GM19239 (cell line): Measurements from ENCODE around the gene PFKP.
"Not testable (repeated sequence)": the region's sequence is repeated elsewhere in the genome, so short reads cannot be mapped to it uniquely, and the experiment has no call there.

Source experiments
- DNase-seq: peaks from one replicate; pipeline ENCODE4 v3.0.0; 2011; ENCODE audit warnings: low spot score; ENCODE audit not compliant: insufficient read length
- FAIRE-seq: peaks from 2 replicates; lab custom pipeline; 2011; peaks lifted over from hg19 to GRCh38; lab: Jason Lieb, UNC

PFKP gene

DNA sequence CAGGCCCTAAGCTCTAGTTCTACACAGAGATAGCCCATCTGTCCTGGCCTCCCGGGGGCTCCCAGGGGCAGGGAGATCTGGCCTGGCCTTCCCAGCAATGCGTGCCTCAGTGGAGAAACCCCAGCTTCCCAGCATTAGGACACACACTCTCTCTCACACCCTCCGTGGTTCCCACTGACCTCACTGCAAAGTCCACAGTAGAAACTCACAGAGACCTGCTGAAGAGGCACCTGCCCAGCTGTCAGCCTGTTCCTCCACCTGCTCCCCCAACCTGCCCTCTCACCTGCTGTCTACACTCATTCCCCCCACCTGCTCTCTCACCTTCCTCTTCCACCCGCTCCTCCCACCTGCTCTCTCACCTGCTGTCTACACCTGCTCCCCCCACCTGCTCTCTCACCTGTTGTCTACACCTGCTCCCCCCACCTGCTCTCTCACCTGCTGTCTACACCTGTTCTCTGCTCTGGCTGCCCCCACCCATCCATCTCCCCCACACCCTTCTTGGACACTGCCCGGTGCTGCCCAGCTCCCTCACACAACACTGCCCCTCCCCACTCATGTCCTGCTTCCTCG is 21.1 kb upstream of the PFKP start:
- FAIRE-seq (no peak), DNase-seq (no peak)

DNA sequence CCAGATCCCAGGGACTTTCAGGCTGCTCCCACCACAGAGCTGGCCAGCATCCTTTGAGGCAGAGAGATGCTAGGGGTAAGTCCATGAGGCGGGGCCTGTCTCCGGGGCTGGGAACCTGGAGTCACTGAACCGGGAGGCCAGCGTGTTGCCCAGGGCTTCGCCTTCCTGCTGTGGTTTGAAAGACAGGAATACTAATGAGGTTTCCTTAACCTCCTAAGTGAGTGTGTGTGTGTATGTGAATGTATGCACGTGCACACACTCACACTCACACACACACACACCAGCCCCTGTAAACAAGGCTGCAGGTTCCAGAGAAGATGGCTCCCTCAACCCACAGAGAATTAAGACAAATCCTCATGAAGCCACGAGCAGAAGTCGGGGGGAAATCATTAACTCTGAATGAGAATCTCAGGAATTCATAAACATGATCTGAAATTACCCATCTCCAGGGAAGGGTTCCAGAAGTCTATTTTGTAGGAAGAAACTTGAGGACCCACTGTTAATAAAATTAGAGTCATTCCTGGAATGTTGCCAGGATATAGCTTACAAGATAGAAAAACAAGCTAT is 20.3 kb upstream of the PFKP start:
- FAIRE-seq (no peak), DNase-seq (no peak)

DNA sequence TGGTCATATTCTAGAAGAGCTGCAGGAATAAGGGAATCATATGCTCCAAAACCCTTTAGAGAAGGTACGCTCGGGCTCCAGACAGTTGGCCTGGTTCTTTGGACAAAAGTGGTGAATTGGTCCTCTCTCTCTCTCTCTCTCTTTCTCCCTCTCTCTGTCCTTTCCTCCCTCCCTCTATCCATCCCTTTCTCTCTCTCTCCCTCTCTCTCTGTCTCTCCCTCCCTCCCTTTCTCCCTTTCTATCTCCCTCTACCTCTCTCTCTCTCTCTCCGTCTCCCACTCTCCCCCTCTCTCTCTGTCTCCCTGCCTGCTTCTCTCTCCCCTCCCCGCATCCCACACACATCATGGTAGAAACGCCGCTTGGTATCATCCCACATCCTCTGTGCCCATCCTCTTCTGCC is 19.8 kb upstream of the PFKP start:
- no peak for FAIRE-seq
- DNase-seq, result no peak

DNA sequence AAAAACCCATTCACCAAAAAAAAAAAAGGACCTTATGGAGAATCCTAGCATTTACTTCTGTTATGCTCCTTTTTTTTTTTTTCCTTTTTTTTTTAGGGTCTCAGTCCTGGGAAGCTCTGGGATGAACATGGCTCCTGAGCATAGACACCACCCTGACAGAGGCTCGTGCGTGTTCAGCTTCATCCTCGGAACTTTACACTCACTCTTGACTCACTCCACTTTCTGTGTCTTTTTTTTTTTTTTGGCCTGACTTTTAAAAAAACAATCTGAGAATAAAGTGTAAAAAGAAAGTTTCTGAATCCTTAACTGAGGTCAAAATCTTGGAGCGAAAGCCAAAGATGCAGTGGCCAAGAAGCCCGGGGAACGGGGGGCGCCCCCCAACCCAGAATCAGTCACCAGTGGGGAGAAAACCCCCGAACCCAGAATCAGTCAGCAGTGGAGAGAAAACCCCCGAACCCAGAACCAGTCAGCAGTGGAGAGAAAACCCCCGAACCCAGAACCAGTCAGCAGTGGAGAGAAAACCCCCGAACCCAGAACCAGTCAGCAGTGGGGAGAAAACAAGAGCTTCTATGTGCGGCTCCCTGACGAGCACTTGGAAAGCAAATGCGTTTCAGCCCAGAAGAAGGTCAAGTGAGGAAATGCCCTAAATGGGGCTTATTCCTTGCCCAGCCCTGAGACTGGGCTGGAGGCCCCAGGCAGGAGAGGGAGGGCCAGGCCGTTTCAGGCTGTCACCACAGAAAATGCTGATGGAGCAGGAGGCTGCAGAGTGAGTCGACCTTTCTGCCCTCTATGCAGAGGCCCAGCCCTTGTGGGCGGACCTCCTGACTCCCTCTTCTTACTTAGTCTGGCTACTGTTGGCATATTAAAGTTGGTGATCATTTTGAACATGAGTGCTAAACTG is 19.0 kb upstream of the PFKP start:
- DNase-seq (no peak), FAIRE-seq (no peak)

DNA sequence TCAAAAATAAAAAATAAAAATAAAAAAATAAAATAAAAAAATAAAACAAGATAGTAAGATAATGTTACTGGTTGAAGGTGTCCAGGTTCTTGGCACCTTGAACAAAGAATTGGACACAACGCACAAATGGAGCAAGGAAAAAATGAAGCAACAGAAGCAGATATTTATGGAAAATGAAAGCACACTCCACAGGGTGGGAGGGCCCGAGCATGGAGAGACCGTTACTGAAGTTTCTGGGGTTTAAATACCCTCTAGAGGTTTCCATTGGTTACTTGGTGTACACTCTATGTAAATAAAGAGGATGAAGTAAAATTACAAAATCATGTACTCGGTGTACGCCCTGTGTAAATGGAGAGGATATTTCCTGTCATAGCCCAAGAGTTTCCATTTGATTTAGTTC is 15.7 kb upstream of the PFKP start:
- DNase-seq (no peak), FAIRE-seq (no peak)

DNA sequence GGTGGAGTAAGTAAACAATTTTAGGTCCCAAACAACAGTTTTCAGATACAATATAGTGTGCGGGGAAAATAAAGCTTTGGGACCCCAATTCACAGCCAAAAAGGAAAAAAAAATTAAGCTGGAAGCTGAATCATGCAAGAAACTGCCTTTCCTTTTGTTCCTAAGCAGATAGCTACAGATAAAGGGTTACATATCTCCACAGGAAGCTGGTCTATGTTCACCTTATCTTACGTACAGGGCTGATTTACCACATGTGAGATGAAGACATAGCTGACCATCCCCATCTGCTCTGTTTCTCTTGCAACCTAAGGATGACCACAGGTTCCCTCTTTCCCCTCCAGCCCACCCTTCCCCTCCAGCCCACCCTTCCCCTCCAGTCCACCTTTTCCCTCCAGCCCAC is 14.2 kb upstream of the PFKP start:
- FAIRE-seq (no peak), DNase-seq (no peak)

DNA sequence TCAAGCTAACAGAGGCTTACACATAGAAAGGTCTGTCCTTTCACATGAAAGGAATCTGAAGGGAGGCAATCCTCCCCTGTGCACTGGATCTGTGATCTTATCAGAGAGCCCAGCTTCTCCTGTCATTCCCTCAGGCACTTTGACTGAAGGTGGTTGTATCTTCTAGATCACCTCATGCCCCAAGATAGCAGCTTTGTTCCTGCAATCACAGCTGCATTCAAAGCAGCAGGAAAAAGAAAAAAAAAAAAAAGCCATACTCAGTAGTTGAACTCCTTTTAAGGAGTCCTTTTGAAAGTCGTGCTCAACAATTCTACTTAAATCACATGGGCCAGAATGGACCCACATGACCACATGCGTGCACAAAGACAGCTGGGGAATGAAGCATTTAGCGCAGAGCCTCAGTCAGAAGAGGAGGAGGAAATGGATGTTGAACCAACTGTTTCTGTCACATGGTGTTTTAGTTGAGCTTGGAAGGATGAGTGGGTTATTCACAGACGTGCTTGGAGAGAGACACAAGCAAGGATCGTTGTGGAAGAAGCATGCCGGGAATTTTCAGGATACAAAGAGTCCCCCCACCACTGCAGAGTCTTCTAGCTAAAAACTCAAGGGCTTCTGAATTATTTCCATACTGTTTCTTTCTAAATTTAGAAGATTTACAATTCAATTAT is 13.0 kb upstream of the PFKP start:
- FAIRE-seq (no peak), DNase-seq (no peak)

DNA sequence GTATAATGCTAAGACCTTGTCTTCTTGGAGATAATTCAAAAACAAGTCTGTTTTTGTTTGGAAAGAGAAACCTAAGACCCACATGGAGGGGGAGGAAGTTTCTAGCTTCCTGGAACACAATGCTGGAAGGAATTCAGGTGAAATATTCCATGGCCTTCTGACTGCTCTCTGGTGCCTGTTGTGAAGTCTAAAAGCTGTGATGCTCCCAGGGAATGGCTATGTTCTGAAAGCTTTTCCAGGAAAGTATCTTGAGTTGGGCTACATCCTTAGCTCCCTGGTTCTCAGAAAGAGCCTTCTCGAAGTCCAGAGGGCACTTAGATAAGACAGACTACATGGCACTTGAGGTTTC is 12.5 kb upstream of the PFKP start:
- FAIRE-seq (no peak), DNase-seq (no peak)

DNA sequence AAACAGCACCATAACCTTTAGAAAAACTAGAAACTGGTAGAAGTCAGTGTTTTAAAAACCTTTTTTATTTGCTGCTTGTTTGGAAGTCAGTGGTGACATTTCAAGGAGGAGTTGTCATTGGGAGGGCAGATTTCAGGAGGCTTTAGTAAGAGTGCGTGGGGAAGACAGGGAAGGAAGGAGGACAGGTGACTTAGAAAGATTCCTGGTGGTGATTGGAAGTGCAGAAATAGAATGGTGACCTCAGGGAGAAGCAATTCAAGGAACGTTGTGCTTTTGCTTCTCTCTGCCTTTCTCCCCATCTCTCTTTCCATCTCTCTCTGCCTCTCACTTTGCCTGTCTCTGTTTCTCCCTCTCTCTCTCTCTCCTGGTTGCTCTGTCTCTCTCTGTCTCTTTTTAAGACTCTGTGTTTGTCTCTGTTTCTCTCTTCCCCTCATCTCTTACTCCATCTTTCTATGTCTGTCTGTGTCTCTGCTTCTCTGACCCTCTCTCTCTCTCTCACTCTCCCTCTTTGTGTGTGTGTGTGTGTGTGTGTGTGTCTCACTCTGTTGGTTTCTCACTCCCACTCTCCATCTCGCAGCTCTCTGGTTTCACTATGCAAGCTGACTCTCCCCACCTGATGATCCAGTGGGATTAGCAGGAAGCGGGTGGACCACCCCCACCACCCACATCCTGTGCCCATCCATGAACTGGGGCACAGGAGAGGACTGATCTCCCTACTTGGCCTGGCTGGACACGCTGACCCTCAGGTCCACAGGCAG is 10.9 kb upstream of the PFKP start:
- DNase-seq (no peak), FAIRE-seq (no peak)

DNA sequence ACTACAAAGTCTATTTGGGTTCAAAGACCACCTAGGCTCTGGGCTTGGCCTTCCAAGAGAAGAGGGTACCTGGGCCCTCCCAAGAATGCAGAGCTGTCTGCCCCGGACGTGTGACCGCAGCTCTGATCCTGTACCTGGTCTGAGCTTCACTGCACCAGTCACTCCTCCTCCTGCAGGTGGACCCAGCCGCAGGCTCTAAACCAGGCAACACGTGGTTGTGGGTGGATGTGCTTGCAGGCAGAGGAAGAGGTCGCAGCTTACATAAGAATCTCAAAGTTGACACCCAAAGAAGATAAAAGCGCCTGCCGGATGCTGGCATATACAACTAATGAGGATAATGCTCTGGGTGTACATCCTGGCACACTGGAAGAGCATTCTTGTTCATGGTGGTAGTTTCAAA is 9.4 kb upstream of the PFKP start:
- no peak for DNase-seq

DNA sequence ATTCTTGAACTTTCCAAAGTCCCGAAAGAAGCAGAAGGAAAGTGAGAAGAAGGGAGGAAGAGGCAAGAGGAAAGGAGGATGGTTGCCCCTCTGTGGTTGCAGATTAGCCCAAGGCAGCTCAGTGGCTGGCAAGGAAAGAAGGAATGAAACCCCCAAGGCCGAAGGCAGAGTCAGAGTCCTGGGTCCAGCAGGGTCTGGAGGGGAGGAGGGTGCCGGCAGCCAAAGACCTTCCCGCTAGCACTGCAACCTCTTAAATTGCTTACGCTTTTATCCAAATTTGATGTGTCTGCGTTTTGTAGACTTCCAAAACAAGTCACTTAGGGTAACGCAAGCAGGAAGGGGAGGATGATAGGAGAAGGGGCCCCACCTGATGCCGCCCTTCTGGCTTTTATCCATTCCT is 7.4 kb upstream of the PFKP start:
- DNase-seq (no peak), FAIRE-seq (no peak)

More for the DNA sequence above, 9.4 kb upstream of the PFKP start:
- FAIRE-seq, result no peak

DNA sequence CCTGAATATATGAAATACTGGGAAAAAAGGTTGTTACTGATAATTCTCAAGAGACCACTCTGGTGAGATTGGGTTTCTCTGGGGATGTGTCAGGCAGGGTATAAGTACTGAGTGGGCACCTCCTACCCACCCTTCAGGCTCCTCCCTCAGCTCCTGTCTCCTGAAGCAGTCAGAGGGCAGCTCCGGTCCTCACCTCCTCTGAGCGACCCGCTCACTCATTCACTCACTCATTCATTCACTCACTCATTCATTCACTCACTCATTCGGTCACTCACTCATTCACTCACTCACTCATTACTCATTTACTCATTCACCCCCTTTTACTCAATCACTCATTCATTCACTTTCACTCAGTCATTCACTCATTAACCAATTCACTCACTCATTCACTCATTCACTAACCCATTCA is 6.9 kb upstream of the PFKP start:
- DNase-seq, result no peak
- no peak for FAIRE-seq

DNA sequence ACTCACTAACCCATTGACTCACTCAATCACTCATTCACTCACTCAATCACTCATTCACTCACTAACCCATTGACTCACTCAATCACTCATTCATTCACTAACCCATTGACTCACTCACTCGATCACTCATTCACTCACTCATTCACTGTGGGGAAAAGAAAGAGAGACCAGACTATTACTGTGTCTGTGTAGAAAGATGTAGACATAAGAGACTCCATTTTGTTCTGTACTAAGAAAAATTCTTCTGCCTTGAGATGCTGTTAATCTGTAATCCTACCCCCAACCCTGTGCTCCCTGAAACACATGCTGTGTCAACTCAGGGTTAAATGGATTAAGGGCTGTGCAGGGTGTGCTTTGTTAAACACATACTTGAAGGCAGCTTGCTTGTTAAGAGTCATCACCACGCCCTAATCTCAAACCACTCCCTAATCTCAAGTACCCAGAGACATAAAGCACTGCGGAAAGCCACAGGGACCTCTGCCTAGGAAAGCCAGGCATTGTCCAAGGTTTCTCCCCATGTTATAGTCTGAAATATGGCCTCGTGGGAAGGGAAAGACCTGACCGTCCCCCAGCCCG is 5.9 kb upstream of the PFKP start:
- DNase-seq, FAIRE-seq: not testable (repeated sequence)

DNA sequence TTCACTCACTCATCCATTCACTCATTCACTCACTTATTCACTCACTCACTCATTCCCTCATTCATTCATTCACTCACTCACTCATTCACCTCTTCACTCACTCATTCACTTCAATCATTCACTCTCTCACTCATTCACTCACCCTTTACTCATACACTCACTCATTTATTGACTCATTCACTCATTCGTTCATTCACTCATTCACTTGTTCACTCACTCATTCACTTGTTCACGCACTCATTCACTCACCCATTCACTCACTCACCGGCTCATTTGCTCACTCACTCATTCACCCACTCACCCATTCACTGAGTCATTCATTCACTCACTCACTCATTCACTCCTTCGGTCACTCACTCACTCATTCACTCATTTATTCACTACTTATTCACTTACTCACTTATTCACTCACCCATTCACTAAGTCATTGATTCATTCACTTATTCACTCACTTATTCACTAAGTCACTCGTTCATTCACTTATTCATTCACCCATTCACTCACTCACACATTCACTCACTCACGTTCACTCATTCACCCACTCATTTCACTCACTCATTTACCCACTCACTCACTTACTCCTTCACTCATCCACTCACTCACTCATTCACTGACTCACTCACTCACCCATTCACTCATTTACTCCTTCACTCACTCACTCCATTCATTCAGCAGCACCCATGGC is 4.7 kb upstream of the PFKP start:
- FAIRE-seq (no peak), DNase-seq (no peak)

DNA sequence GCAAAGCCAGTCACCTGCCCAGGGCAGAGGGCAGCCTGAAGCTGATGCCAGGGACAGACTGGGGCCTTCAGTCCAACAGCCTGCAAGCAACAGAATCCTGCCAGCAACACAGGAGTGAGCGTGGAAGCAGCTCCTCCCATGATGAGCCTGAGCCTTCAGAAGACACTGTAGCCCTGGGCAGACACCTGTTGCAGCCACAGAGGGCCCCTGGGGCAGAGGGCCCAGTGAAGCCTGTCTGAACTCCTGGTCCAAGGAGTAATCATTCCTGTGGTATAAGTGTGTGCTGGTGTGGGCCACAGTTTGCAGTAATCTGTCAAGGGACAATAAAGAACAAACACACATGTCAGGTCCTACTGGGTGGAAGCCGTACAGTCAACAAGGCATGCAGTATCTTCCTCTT is 2.9 kb upstream of the PFKP start:
- DNase-seq, result no peak
- no peak for FAIRE-seq

DNA sequence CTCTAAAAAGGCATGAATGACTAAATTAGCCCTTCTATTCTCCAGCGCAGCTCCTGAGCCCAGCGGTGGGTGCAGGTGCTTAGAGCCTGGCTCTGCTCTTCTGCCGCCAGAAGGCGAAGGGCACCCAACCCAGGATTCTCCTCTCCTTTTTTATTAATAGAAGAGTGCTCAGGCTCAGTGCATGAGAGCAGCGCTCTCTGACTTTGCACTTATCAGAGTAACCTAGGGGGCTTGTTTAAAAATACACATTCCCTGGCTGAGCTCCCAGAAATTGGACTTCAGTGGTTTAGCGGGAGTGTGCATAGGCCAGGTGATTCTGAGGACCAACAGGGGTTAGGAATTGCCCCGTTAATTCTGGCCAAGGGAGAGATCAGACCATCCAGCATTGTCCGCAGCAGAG is 1.7 kb upstream of the PFKP start:
- DNase-seq (no peak), FAIRE-seq (no peak)

DNA sequence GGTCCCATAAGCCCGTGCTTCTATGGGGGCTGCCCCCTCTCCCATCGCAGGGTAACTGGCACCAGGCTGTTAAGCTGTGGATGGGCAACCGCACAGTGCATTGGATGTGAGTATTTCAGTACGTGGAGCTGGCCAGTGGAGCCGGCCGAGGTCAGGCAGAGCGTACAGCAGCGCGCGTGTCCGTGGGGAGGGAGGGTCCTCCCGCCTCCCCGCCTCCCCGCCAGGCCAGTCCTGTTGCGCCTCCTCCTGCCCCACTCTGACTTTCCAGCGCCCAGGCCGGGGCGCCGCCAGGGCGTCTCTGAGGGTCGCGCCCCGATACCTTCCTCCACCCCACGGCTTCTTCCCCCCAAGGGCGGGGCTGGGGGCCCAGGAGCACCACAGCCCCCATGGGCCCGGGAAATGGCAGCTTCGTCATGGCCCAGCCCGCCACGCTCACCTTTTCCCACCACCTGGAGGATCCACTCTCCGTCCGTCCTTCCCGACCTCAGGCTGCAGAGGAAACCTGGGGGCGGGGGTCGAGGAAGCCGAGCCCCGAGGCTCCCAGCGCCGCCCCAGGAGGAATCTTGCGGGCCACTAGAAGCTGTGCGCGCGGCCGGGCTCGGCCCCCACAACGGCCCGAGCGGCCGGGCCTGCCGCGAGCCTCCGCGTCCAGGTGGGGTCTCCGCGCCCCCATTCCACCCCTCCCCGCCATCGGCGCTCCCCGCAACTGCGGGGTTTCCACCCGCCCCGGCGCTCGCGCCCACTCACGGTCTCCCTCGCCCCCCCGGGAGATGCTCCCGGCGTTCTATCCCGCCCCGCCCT is 831 bp upstream of the PFKP start:
- FAIRE-seq (no peak), DNase-seq (no peak)

DNA sequence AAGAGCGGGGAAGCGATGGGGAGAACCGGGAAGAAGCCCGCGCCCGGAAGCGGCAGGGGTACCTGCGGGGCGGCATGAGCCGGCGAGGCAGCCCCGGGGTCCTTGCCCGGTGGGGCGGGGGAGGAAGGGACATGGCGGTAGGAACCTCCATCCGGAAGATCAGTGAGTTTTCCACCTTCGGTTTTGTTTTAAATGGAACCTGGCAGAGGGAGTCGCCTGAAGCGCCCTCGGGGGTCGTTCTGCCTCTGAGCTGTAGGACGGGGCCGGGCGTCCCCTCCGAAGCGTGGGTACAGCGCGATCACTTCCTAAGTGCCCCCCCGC is 471 bp downstream of the PFKP start:
- FAIRE-seq (no peak), DNase-seq (no peak)
